Stimulated activated CD8-positive, alpha-beta memory T cell treated with anti-CD3 and anti-CD28 coated beads, Interleukin-12 subunit alpha, Interleukin-12 subunit beta, amount 100 ng/mL, for 24 hours (primary cell): ENCODE data around the gene GCKR.
"Not testable (repeated sequence)": the region's sequence is repeated elsewhere in the genome, so short reads cannot be mapped to it uniquely, and the experiment has no call there.

ENCODE experiments used
- DNase-seq: peaks from one replicate; pipeline ENCODE4 v3.0.0-alpha.2; 2020; ENCODE audit errors: extremely low read depth

Gene GCKR

DNA sequence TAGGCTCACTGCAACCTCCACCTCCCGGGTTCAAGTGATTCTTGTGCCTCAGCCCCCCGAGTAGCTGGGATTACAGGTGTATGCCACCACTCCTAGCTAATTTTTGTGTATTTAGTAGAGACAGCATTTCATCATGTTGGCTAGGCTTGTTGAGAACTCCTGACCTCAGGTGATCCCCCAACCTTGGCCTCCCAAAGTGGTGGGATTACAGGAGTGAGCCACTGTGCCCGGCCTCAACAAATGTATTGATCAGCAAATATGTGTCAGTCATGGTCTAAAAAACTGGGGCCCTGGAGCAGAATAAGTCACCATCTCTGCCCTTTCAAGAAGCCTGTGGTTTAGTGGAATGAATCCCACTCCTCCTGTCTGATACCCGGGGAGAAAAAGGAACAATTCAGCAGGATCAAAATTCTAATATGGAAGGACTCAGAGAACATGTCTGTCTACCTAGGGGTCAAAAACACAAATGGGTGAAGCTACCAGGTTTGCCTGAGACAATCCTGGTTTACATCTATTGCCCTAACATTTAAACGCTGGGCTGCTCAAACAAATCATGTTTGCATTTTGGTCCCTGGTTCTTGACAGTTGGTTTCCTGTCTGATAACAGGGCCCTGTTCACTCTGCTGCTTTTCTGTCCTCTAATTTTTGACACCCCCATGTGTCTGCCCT lies 21.6 kb downstream of the GCKR start:
- no peak for DNase-seq

DNA sequence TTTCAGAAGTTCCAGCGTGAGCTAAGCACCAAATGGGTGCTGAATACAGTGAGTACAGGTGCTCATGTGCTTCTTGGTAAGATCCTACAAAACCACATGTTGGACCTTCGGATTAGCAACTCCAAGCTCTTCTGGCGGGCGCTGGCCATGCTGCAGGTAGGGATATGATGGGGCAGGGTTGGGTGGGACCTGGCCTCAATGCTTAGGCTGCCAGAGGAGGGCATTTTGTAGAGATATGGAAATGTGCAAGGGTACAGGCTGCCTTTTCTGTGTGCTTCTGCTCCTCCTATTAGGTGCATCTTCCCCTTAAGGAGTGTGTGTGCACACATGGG lies 22.1 kb downstream of the GCKR start:
- DNase-seq = no peak

DNA sequence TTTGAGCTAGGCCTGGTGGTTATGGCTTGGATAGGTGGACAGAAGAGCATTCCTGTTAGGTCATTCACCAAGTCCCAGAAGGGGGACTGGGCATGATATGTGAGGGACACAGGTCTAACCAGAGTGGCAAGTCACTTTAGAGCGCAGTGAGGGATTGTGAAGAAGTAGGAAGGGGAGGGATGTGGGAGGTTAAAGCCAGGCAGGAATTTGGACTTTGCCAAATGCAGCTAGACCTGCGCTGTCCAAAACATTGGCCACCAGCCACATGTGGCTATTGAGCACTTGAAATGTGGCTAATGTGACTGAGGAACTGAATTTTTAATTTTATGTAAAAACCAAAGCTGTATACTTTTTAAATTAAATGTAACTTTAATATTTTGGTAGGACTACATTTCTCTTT lies 23.7 kb downstream of the GCKR start:
- no peak for DNase-seq

DNA sequence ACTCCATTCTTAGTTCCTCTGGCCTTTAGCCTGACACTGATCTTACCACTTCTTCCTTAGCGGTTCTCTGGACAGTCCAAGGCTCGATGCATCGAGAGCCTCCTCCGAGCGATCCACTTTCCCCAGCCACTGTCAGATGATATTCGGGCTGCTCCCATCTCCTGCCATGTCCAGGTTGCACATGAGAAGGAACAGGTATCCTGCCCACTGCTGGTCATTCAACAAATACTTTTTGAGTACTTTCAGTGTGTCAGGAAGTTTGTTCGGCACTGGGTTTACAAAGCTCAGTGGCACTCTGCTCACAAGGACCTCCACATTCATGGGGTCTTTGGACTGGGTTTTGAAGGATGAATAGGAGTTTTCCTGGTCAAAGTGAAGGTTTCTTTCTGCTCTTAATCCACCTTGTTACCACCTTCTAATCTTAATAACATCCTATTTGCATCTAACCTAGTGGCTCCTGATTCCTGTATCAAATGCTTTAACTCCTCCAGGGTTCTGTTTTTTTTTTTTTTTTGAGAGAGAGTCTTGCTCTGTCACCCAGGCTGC lies 25.8 kb downstream of the GCKR start:
- DNase-seq = no peak

DNA sequence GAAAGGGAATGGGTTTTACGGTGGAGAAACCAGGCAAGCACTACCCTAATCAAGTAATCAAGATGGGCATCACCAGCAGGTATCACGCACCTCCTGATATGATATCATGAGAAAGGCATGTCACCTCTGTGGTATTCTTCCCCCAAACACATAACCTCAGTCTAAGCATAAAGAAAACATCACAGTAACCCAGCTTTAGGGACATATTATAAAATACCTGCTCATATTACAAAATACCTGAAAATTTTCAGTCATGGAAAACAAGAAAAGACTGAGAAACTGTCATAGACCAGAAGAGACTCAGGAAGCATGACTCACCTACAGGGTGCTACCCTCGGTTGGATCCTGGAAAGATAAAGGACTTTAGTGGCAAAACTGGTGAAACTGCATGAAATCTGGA lies 30.5 kb downstream of the GCKR start:
- no peak for DNase-seq

DNA sequence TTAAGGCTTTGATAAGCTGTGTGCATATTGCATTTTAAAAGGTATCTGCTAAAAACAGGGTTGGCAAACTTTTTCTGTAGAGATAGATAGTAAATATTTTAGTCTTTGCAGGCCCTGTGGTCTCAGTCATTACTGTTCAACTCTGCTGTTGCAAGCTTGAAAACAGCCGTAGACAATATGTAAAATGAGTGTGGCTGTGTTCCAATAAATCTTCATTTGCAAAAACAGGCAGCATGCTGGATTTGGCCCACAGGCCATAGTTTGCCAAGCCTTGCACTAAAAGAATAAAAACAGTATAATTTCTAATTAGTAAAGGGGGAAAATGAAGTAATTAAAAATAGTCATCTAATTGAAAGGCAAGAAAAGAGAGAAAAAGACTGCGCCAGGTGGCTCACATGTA lies 35.3 kb downstream of the GCKR start:
- no peak for DNase-seq

DNA sequence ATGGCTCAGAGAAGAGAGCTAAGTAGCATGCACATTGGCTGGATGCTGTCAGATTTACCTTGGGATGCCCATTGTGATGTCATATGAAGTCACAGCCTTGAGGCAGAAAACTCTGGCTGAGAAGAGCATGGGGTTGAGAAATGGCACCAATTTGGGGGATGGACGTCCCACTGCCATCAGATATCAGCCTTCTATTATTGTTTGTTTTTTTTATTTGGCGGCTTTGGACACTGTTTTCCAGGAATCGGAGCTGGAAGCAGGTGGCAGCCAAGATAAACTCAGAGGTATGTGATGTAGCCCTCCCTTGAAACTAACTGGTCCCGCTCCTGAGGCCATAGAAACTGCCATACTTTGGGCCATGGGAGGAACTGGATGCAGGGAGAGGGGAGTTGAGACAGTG lies 40.6 kb downstream of the GCKR start:
- DNase-seq = no peak

DNA sequence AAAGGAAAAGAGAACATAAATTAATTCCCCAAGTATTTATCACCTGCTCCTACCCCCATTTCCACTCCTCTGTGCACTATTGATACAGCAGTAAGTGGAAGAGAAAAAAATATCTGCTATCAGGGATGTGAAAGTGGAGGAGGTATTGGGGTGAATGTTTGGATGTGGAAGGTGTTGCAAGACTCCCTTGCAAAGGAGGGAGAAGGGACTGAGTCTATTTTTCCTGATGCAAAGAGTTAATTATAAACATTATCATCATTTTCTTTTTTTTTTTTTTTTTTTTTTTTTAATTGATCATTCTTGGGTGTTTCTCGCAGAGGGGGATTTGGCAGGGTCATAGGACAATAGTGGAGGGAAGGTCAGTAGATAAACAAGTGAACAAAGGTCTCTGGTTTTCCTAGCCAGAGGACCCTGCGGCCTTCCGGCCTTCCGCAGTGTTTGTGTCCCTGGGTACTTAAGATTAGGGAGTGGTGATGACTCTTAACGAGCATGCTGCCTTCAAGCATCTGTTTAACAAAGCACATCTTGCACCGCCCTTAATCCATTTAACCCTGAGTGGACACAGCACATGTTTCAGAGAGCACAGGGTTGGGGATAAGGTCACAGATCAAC lies 42.3 kb downstream of the GCKR start:
- DNase-seq = not testable (repeated sequence)

DNA sequence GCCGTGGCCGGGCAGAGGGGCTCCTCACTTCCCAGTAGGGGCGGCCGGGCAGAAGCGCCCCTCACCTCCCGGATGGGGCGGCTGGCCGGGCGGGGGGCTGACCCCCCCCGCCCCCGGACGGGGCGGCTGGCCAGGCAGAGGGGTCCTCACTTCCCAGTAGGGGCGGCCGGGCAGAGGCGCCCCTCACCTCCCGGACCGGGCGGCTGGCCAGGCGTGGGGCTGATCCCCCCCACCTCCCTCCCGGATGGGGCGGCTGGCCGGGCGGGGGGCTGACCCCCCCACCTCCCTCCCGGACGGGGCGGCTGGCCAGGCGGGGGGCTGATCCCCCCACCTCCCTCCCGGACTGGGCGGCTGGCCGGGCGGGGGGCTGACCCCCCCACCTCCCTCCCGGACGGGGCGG lies 43.0 kb downstream of the GCKR start:
- not testable (repeated sequence) for DNase-seq

DNA sequence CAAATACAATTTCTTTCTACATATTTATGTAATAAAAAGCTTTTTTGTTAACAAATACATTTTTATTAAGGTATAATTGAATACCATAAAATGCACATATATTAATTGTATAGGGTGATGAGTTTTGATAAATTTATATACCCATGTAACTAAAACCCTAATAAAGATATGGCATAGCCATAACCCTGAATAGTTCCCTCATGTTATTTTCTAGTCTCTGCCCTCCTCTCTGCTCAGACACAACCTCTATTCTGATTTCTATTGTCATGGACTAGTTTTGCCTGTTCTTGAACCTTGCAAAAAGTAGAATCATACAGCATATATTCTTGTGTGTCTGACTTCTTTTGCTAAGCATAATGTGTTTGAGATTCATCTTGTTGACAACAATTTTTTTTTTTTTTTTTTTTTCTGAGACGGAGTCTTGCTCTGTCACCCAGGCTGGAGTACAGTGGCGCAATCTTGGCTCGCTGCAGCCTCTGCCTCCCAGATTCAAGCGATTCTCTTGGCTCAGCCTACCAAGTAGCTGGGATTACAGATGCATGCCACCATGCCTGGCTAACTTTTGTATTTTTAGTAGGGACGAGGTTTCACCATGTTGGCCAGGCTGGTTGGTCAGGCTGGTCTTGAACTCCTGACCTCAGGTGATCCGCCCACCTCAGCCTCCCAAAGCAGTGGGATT lies 47.6 kb downstream of the GCKR start:
- DNase-seq = no peak

DNA sequence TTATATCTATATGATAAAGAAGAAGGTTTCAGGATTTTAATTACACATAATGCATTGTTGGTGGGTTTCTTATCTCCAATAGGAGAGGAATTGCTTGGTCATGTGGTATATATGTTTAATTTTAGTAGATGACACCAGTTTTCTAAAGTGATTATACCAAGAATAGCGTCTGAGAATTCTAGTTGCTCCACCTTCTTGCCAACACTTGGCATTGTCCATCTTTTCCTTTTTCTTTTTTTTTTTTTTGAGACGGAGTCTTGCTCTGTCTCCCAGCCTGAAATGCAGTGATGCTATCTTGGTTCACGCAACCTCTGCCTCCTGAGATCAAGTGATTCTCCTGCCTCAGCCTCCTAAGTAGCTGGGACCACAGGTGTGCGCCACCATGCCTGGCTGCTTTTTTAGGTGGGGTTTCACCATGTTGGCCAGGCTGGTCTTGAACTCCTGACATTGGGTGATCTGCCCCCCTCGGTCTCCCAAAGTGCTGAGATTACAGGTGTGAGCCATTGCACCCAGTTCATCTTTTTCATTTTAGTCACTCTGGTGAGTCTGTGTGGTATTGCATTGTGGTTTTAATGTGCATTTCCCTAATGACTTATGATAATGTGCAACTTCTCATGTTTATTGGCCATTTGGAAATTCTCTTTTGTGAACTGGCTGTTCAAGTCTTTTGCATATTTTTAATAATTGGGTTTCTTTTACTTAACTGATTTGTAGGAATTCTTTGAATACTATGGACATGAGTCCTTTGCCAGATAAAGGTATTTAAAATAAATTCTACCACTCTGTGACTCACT lies 48.9 kb downstream of the GCKR start:
- no peak for DNase-seq

DNA sequence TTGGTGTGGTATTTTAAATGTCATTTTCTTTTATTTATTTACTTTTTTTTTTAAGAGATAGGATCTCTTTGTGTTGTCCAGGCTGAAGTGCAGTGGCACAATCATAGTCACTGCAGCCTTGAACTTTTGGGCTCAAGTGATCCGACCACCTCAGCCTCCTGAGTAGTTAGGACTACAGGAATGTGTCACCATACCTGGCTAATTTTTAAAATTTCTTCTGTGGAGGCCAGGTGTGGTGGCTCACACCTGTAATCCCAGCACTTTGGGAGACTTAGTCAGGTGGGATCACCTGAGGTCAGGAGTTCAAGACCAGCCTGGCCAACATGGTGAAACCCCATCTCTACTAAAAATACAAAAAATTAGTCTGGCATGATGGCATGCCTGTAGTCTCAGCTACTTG lies 52.7 kb downstream of the GCKR start:
- DNase-seq = no peak

DNA sequence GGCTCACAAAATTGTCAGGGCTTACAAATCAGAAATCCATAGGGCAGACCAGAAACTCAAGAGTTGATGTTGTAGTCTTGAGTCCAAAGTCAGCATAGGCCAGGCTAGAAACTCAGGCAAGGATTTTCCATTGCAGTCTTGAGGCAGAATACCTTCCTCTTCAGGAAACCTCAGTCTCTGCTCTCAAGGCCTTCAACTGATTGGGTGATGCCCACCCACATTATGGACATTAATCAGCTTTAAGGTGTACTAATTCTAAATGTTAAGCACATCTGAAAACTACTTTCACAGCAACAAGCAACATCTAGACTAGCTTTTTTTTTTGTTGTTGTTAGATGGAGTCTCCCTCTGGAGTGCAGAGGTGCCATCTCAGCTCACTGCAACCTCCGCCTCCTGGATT lies 54.9 kb downstream of the GCKR start:
- no peak for DNase-seq

DNA sequence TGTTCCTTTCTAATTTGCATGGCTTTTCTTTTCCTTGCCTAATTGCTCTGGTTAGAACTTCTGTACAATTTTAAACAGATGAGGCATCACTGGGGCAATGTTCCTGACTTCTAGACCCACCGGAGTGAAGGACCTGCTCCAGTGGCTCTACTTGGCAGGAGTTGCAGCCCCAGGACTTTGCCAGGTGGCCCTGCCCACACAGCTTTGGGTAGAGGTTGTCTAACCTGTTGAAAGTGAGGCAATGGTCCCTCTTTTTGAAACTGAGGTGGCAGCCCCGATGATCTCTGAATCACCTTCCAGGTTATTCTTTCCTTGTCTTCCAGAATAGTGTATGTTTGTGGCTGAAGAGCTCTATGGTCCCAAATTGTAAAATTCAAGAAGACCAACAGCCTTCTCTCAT lies 56.3 kb downstream of the GCKR start:
- no peak for DNase-seq

DNA sequence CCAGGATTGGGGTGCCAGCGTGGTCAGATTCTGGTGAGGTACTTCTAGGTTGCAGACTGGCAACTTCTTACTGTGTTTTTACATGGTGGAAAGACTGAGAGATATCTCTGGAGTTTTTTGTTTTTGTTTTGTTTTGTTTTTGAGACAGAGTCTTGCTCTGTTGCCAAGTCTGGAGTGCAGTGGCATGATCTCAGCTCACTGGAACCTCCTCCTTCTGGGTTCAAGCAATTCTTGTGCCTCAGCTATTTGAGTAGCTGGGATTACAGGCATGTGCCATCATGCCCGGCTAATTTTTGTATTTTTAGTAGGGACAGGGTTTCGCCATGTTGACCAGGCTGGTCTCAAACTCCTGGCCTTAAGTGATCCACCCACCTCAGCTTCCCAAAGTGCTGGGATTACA lies 57.8 kb downstream of the GCKR start:
- DNase-seq = not testable (repeated sequence)

DNA sequence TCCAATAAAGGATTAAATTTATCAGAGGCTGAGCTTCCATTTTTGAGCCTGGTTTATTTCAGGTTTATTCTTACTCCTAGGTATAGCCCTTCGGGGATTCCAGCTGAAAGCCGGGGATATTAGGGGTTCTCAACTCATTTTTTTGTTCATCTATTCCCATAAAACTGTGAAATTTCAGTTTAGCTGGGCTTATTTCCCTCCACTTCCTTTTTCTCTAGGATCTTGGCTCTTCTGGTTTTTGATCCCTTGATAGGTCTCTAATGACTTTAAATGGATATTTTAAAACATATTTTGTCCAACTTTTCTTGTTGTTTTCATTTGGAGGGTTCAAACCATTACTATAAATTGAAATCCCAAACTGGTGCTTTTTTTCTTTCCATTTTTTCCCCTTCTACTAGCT lies 62.6 kb downstream of the GCKR start:
- no peak for DNase-seq

DNA sequence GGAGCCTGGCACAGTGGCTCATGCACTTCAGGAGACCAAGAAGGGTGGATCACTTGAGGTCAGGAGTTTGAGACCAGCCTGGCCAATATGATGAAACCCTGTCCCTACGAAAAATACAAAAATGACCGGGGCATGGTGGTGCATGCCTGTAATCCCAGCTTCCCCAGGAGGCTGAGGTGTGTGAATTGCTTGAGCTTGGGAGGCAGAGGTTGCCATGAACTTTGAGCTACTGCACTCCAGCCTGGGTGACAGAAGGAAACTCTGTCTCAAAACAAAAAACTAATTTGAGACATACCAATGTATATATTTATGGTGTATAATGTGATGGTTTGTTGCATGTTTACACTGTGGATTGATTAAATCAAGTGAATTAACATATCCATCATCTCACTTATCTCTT lies 64.4 kb downstream of the GCKR start:
- no peak for DNase-seq

DNA sequence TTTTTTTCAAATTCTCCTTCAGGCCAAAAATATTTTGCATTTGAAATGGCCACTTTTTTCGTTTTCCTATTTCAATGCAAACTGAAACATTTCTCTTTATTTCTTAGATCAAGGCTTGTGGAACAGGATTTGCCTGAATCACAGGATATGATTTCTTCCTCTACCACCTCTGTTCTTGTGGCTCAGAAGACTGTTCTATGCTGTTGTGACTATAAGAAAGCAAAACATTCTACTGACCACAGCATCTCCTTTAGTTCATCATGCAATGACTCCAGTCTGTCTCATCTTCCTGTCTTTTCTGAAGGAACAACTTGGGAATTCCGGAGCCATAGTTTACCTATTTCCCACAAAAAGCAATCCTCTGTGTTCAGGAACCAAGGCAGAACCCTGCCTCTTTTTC lies 70.0 kb downstream of the GCKR start:
- DNase-seq = no peak

DNA sequence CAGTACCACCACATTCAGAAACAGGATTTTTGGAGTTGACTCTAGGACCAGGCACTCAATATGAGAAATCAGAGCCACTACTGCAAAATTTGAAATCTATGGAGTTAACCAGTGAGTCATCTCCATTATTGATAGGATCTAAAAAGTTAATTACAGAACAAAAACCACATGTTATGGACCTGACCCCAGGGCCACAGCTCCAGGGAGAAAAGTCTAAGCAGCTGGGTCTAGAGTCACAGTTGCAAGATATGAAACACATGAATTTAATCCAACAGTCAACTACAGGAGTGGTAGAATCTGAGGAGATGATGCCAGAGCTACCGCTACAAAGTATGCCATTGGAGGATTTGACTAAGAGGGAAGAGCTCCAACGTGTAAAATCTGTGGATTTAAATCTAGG lies 72.8 kb downstream of the GCKR start:
- DNase-seq = no peak

DNA sequence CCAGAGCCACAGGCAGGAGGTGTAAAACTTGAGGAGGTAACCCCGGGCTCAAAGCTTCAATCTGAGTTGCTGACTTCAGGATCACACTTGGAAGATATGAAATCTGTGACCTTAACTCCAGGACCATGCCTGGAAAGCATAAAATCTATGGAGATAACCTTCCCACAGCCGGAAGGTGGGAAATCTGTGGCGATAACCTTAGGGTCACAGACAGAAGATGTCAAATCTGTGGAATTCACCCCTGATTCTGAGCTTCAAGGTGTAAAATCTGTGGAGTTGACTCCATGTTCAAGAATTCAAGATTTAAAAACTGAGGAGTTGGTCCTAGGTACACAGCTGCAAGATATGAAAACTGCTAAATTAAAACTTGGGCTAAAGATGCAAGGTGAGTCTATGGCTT lies 74.6 kb downstream of the GCKR start:
- DNase-seq = no peak

DNA sequence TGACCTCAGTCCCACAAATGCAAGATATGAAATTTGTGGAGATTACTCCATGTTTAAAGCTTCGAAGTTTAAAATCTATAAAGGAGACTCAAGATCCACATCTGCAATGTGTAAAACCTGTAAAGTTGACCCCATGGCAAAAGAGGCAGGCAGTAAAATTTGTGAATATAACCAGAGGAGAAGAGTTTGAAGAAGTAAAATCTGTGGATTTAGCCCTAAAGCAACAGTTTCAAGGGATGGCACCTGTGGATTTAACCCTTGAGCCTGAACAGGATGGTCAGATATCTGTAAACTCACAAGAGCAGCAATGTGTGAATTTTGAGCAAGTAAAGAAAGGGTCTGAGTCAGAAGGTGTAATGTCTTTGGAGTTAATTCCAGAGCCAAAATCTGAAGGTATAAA lies 75.0 kb downstream of the GCKR start:
- no peak for DNase-seq

DNA sequence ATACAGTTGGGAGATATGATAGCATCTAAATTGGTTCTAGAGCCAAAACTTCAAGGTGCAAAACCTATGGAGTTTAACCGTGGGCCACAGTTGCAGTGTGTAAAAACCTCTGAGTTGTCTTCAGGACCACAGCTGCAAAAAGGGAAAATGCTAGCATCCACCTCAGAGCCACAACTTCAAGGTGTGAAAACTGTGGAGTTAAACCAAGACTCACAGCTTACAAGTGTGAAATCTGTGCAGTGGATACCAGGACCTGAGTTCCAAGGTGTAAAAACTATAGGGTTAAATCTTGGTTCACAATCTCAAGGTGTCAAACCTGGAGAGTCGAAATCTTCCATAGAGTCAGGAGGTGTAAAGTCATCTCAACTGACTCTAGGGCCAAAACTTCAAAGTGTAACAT lies 75.8 kb downstream of the GCKR start:
- DNase-seq = no peak

DNA sequence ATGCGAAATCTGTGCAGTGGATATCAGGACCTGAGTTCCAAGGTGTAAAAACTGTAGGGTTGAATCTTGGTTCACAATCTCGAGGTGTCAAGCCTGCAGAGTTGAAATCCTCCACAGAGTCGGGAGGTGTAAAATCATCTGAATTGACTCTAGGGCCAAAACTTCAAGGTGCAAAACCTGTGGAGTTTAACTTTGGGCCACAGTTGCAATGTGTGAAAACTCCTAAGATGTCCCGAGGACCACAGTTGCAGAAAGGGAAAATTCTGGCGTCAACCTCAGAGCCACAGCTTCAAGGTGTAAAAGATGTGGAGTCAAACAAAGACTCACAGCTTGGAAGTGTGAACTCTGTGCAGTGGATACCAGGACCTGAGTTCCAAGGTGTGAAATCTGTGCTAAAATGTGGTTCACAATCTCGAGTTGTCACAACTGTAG lies 76.4 kb downstream of the GCKR start:
- no peak for DNase-seq
